Measurements from ENCODE around the gene KAZN.

DNA sequence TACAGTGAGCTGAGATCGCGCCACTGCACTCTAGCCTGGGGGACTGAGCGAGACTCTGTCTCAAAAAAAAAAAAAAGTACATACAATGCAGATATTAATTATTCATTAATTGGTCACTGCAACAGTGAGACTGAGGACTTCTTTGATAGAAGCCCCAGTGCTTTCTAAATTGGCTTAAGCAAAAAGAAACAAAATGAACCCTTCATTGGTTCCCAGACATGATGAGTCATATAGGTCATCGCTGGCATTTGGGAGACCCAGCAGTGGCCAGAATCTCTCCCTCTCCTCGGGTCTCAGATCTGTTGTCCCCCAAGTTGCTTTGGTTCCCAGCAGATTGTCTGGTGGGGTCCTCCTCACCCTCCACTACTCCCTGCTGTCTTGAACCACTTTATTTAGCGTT lies 144.9 kb downstream of the KAZN start:
- TF ChIP-seq GATA2 (IDR thresholded peaks at IDR 0.05; ENCODE audit: low read depth, low read length): no peak
- TF ChIP-seq GATA3 (IDR thresholded peaks at IDR 0.05; ENCODE audit: low read depth, low read length): no peak

Data from SH-SY5Y (cell line).